NT2/D1 (cell line): ENCODE data around the gene BTG1.

Source experiments
- SUZ12 ChIP-seq: IDR thresholded peaks from 2 replicates; pipeline ENCODE4 v1.6.1; 2011; ENCODE audit not compliant: insufficient read length, insufficient read depth; ENCODE audit errors: extremely low read depth
- YY1 ChIP-seq: IDR thresholded peaks from 2 replicates; pipeline ENCODE4 v1.6.1; 2011; ENCODE audit not compliant: insufficient read length, insufficient read depth

- no peak for TF ChIP-seq SUZ12
- no peak for TF ChIP-seq YY1
Observed at GRCh38 chr12:92124689-92125029, 21.0 kb downstream of the BTG1 start.
